SH-SY5Y (cell line): ENCODE results near the gene MBOAT2.

Source experiments
- GATA2 ChIP-seq: IDR thresholded peaks from 2 replicates; pipeline ENCODE4 v1.6.1; 2011; ENCODE audit warnings: mild to moderate bottlenecking, low read depth, low read length
- GATA3 ChIP-seq: IDR thresholded peaks from 2 replicates; pipeline ENCODE4 v1.6.1; 2011; ENCODE audit warnings: low read depth, mild to moderate bottlenecking, low read length, moderate library complexity

MBOAT2 gene

DNA sequence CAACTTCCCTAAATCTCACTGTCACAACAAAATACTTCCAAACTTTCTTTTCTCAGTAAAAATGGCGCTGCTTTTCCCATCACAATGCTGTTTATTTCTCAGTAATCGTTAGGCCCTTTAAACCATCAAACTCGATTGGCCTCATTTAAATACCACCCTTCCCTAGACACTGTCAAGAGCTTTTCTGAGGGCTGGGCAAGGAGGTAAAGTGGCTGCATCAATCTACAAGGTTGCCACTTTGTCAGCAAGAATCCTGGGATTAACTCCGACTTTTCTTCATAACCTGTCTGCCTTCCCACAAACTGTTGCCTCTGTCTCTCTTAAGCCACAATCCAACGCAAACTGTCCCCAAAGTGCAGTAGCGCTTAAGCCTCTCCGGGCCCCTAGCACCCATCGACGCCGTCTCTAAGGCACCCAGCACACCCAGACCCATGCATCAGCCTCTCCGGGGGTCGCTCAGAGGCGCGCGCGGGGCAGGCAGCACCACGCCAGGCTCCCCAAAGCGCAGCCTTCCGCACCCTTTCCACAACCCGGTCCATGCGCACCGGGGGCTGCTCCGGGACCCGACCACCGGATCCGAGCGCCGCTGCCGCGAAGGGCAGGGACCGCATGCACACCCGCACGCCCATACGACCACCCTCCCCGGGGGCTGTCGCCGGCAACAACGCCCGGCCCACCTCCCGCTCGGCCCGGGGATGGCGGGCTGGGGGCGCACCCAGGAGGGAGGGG lies 683 bp downstream of the MBOAT2 start:
- TF ChIP-seq GATA3 (no peak), GATA2 (no peak)

- no peak for TF ChIP-seq GATA2
- no peak for TF ChIP-seq GATA3
These were observed 1.2 kb downstream of the MBOAT2 start for GRCh38 chr2:9002313-9002636.

DNA sequence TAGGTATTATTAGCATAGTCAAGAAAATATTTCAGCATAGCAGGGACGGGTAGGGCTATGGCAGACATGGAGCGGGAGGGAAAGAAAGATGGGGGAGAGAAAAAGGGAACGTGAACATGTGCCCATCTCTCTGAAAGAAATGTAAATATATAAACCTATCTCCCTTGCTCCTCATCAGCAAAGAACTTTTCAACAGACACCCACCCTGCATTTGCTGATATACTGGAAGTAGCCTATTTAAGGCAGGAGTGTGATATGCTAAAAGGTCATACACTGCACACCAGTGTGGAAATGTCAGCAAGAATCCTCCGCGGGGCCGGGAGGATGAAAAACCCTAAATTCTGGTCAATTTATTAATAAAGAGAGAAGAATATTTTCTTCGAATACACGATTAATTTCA lies 1.7 kb downstream of the MBOAT2 start:
- no peak for TF ChIP-seq GATA2

GRCh38 chr2:9001229-9001628 lies 2.3 kb downstream of the MBOAT2 start:
- no peak for TF ChIP-seq GATA3
- no peak for TF ChIP-seq GATA2

- no peak for TF ChIP-seq GATA2
- TF ChIP-seq GATA3 = no peak
These were observed 3.0 kb downstream of the MBOAT2 start for GRCh38 chr2:9000442-9000841.

- TF ChIP-seq GATA3 = no peak
- no peak for TF ChIP-seq GATA2
These were observed 3.7 kb downstream of the MBOAT2 start for GRCh38 chr2:8999797-9000196.

DNA sequence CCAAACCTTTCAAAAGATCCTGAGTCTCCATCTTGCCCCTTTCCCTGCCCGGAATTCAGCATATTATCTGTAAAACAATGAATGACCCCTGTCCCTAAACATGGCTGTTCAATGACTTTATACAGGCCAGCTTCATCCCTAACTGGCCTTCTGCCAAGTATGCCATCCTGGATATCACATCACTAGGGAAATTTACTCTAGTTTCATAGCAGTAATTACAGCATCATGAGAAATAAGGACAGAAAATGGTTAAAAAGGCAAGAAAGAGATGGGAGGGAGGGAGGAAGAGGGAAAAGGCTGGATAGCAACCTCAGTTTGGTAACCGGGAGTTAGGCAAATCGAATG lies 4.4 kb downstream of the MBOAT2 start:
- no peak for TF ChIP-seq GATA2
- TF ChIP-seq GATA3 = no peak

DNA sequence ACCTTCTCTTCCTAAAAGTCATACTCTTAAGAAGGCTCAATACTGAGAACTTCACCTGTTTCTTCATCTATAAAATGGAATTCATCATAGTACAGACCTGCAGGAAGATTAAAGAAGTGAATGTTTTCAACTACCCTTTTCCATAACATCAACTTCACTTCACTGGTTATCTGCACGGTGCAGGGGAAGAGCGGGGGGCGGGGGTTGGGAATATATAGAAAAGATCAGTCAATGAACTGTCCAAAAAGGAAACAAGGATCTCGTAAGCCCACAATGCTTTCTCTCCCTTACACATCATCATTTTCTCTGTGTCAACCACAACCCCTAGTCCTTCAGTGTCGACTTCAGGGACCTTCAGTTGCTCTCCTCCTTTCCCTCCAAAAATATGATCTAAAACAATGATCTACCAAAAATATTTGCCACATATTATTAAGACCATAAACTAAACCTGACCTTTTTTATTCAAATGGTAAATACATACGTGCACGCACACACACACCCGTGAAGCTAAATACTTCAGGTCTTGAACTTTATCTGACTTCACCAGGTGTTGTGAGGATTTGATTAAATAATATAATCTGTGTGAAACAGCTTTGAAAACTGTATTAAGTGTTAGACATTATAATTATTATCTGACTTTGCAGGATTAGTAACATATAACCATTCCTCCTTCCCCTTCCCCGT lies 4.9 kb downstream of the MBOAT2 start:
- TF ChIP-seq GATA2 = no peak

DNA sequence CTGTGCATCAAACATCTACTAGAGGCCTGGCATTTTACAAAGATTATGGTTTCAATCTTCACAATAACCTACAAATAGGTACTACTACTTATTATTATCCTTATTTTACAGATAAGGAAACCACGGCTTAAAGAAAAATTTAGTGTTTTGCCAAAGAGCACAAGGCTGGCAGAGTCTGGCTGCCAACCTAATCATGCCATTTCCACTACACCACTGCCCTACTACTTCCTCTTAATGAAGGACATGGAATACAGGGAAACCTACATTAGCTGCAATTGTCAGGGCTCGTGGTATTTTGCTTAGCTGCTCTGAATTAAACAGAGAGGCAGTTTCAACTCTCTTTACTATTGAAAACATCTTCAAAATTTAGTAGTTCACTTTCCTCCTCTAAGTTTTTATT lies 5.9 kb downstream of the MBOAT2 start:
- TF ChIP-seq GATA3 (no peak), GATA2 (no peak)

DNA sequence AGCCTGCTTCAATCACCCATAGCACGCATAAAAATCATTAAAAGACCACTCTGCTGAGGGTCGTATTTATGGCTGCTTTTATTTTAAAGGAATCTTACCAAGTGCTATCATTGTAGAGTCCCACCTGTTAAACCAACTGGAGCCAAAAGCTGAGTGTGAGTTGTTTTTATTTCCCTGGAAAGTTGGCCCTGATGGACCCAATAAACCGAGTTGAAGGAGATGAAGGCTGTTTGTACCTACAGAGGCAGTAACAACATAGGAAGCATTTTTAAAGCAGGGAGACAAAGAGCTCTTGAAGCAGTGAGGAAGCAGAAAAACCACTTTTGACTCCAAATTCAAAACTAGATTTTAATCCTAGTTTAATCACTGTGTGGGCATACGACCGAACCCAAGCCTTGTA lies 6.4 kb downstream of the MBOAT2 start:
- TF ChIP-seq GATA2 = no peak
- no peak for TF ChIP-seq GATA3

DNA sequence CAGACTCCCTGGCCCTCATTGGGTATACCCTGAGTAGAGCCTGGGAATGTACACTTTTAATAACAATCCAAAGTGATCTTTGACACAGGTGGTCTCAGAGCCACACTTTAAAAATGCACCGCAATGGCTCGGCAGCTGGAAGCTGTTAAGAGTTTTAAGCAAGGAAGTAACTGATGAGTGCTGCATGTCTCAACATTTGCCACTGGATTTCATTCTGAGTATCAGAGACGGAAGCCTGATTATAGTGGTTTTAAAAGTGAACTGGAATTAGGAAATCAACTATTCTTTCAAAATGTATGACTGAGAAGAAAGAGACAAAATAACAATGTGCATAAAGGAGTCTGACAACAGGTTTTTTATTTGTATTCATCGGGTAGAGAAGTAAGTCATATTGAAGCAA lies 7.5 kb downstream of the MBOAT2 start:
- no peak for TF ChIP-seq GATA2
- no peak for TF ChIP-seq GATA3

GRCh38 chr2:8994386-8994785 lies 9.1 kb downstream of the MBOAT2 start:
- TF ChIP-seq GATA2 = no peak
- TF ChIP-seq GATA3 = no peak

DNA sequence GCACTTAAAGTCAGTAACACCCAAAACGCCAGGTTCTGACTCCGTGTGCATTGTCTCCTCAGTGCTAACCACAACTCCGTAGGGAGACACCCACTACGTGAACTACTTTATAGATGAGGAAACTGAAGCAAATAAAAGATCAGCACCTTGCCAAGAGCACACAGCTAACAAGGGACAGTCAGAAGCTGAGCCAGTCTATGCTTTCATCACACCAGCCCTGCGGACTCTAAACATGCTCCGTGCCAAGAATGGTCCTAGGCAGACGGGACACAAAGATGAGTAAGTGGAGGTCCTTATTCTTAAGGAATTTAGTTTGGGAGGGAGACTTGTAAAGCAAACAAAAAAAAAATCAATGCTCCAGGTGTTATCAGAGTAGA lies 9.6 kb downstream of the MBOAT2 start:
- no peak for TF ChIP-seq GATA3
- TF ChIP-seq GATA2 = no peak

DNA sequence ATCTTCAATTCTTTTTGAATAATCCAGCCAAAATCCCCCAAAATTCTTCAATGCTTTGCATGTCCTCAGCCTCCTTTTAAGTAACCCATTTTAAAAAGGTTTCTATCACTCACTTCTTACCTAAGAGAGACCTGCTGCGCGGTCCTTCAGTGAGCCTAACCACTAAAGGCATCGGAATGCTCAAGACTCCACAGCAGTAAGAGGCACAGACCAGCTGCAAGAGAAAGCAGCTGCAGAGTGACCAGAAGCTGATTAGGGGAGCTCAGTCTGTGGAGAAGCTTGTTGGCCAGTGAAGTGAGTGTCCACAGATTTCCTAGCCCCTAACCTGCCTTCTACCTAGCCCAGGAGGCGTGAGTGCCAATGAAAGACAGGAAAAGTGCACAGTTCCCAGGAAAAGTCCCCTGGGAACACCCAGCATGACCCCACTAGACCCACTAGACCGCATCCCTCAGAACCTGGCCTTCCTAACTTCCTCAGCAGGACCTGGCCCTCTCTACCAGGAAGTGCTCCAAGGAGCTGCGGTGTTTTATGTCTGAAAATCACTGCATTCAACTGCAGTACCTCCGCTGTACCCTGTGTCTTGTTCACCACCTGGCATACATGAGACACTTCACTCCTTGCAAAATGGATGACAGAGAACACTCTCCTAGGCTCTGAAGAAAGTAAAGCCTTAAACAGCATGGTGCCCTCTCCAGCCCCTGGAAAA lies 10.1 kb downstream of the MBOAT2 start:
- TF ChIP-seq GATA2 = no peak
- TF ChIP-seq GATA3 = no peak

- TF ChIP-seq GATA2 (no peak), GATA3 (no peak)
These were observed 10.8 kb downstream of the MBOAT2 start for GRCh38 chr2:8992643-8993042.
